SK-N-MC (cell line): ENCODE measurements around the gene FNTB.

Source experiments
- DNase-seq: peaks from one replicate; pipeline ENCODE4 v3.0.0-alpha.2; 2011; ENCODE audit warnings: low read depth, low spot score
- H3K27ac ChIP-seq: fragments of 200-600 bp; sonication (generic); 2 replicates; pipeline ENCODE4 v1.5.1; 2016; ENCODE audit warnings: mixed run types
- H3K36me3 ChIP-seq: fragments of 200-600 bp; sonication (generic); 2 replicates; pipeline ENCODE4 v1.6.1; 2017; ENCODE audit warnings: antibody characterized with exemption, low read length, mixed read lengths; ENCODE audit not compliant: insufficient read depth
- H3K4me3 ChIP-seq: fragments of 200-600 bp; sonication (generic); 2 replicates; pipeline ENCODE4 v1.5.1; 2016
- H3K9ac ChIP-seq: fragments of 200-600 bp; sonication (generic); 2 replicates; pipeline ENCODE4 v1.8.0; 2017; ENCODE audit warnings: mixed run types, mixed read lengths; ENCODE audit not compliant: insufficient read length
- H3K9me3 ChIP-seq: fragments of 200-600 bp; sonication (generic); 2 replicates; pipeline ENCODE4 v1.6.1; 2017; ENCODE audit warnings: low read depth, mild to moderate bottlenecking, antibody characterized with exemption, low read length, moderate library complexity, mixed read lengths
- EZH2 ChIP-seq: fragments of 200-600 bp; sonication (generic); IDR thresholded peaks from one replicate; pipeline ENCODE4 v1.6.1; 2017; ENCODE audit warnings: antibody characterized with exemption
- FOXP2 ChIP-seq: optimal IDR thresholded peaks from 2 replicates; pipeline ENCODE3; 2011; ENCODE audit warnings: mild to moderate bottlenecking, moderate library complexity; ENCODE audit not compliant: insufficient read depth; ENCODE audit errors: extremely low read length, control extremely low read depth
- POLR2AphosphoS5 ChIP-seq: IDR thresholded peaks from 2 replicates; pipeline ENCODE4 v1.6.1; 2012; ENCODE audit warnings: mild to moderate bottlenecking, low read depth, low read length, borderline replicate concordance

FNTB gene

GRCh38 chr14:65107200-65107599 lies 120.5 kb downstream of the FNTB start:
- Histone ChIP-seq H3K9me3 (no peaks in the 10 kb centered on the region), H3K4me3 (no peak overlapping the region), H3K9ac (no peak overlapping the region), H3K36me3 (no peaks in the 10 kb centered on the region), H3K27ac (no peak overlapping the region)
- TF ChIP-seq FOXP2 = no peak
- TF ChIP-seq POLR2AphosphoS5 = no peak
- TF ChIP-seq EZH2 = no peak
- DNase-seq = no peak

- TF ChIP-seq FOXP2 = no peak
- no peak for TF ChIP-seq EZH2
- no peak for TF ChIP-seq POLR2AphosphoS5
- Histone ChIP-seq H3K4me3 (no peak overlapping the region), H3K9me3 (no peaks in the 10 kb centered on the region), H3K9ac (no peak overlapping the region), H3K36me3 (no peaks in the 10 kb centered on the region), H3K27ac (no peak overlapping the region)
- no peak for DNase-seq
These were observed 122.7 kb downstream of the FNTB start for GRCh38 chr14:65109357-65109756.

GRCh38 chr14:65110525-65110924 lies 123.8 kb downstream of the FNTB start:
- no peak for DNase-seq
- no peak for TF ChIP-seq EZH2
- no peak for TF ChIP-seq FOXP2
- TF ChIP-seq POLR2AphosphoS5 = no peak
- H3K36me3 ChIP-seq = no peaks in the 10 kb centered on the region
- H3K27ac ChIP-seq = no peak overlapping the region
- H3K9ac ChIP-seq = no peak overlapping the region
- H3K9me3 ChIP-seq = no peaks in the 10 kb centered on the region
- no peak overlapping the region for H3K4me3 ChIP-seq
